GM15510 (cell line): ENCODE data around the gene DDHD1.

ENCODE experiments used
- POLR2A ChIP-seq: IDR thresholded peaks from 3 replicates; pipeline ENCODE4 v1.6.1; 2011; ENCODE audit warnings: borderline replicate concordance; ENCODE audit not compliant: insufficient read length; ENCODE audit errors: extremely low read depth

DDHD1 gene

GRCh38 chr14:53152887-53153701 lies at the start of gene DDHD1:
Gene DDHD1 (minus strand): TSS chr14:53153323. CDS start chr14:53153098, 225 bp downstream.
- TF ChIP-seq POLR2A: peak; percentile 81

DNA sequence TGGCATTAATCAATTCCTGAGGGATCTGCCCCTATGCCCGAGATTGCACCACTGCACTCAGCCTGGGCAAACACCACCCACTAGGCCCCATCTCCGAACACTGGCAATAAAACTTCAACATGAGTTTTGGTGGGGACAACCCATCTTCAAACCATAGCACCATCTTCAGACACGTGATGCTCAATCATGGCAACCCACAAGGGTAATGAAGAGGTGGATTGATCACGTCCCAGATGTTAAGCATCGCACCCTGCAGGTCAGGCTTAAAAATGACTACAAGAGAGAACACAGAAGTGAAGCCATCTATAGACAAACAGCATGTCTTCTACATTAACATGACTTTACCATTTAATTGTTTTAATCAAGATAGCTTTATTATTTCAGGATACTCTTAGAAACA lies 42.8 kb upstream of the DDHD1 start:
- TF ChIP-seq POLR2A: no peak

- TF ChIP-seq POLR2A: no peak
These were observed 40.1 kb upstream of the DDHD1 start for GRCh38 chr14:53193193-53193592.

DNA sequence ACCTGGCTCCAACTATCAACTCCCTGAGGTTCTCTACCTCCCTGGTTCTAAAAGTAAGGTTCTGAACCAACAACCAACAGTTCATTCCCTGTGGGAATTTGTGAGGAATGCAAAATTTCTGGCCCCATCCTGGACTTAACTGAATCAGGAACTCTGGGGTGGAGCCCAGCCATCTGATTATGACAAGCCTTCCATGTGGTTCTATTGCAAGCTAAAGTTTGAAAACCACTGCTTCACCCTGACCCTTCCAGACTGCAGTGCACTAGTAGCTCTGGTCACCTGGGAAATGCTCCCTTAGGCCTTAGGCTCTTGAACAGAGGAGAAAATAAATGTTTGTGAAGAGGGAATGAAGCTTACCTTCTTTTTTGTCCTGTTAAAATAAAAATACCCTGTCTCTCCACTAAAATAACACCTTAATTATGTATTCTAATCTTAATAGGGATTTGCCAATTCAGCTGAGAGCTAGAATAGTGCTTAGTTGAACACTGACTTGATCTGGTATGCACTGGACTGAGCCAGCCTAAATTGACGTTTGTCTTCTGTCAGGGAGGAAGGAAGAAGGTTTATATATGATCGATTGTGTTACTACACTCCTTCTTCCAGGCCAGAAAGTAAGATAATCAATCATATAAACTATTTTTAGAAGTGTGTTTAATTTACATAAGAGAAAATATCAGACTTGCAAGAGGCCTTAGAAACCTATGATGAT lies 39.1 kb upstream of the DDHD1 start:
- no peak for TF ChIP-seq POLR2A

- no peak for TF ChIP-seq POLR2A
These were observed 37.8 kb upstream of the DDHD1 start for GRCh38 chr14:53190938-53191337.

- TF ChIP-seq POLR2A: no peak
These were observed 34.9 kb upstream of the DDHD1 start for GRCh38 chr14:53187921-53188463.

DNA sequence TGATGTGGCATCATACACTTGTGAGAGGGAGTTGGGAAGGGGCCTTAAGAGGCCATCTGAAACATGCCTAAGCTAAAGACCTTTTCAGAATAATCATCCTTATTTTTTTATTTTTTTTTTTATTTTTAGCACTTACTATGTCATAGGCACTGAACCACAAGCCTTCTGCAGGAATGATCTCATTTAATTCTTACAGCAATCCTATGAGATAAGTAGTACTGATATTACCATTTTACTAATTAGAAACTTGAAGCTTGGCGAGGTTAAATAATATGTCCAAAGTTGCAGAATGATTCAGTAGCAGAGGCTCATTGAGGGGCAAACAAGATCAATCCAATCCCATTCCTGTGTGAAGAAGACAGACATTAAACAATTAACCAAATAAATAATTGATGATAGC lies 33.4 kb upstream of the DDHD1 start:
- no peak for TF ChIP-seq POLR2A

DNA sequence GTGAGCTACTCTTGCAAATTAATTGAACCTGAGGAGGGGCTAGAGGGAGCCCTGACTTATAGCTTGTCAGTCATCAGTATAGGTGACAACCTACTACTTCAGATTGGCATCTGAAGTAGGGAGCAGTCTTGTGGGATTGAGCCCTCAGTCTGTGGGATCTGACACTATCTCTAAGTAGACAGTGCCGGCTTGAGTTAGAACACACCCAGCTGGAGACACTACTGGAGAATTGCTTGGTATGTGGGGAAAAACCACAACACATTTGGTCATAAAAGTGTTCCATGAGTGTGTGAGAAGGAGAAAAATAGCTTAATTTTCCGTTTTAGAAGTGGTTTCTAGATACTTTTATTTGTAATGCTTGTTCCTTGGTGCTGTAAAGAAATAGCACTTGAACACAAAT lies 30.5 kb upstream of the DDHD1 start:
- no peak for TF ChIP-seq POLR2A

DNA sequence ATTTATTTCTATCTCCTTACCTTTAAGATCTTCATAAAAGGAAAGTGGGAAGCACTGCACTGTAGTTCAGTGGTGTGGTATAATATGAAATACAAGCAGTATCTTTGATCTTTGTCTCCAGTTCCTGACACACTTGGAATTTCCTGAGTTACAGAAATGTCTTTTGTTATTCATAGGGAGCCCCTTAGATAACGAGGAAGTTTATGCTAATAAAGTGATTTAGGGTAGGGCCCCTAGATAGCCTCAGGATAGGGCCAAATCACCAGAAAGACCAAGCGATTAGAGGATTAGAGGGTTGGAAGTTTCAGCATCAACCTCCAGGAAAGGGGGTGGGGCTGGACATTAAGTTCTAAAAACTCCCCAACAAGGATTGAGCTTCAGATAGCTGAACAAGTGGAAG lies 29.9 kb upstream of the DDHD1 start:
- TF ChIP-seq POLR2A: no peak

- TF ChIP-seq POLR2A: no peak
These were observed 27.4 kb upstream of the DDHD1 start for GRCh38 chr14:53180272-53181221.

DNA sequence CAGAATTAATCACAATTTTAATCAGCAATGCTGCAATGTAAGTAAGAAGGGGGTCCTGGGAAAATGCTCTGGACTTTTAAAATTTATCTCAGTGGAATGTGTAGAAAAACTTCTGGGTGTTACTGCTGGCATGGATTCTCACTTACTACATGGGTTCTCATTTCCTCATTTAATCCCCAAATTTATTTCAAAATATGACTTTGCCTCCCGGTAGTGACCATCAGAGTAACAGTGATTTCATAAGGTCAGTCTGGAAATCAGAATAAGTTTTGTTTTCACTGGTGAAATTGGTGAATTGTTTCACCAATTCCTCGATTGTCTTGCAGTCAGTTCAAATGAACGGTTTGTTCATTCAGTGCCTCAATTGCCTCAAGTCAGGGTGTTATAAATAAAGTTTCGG lies 22.3 kb upstream of the DDHD1 start:
- TF ChIP-seq POLR2A: no peak

DNA sequence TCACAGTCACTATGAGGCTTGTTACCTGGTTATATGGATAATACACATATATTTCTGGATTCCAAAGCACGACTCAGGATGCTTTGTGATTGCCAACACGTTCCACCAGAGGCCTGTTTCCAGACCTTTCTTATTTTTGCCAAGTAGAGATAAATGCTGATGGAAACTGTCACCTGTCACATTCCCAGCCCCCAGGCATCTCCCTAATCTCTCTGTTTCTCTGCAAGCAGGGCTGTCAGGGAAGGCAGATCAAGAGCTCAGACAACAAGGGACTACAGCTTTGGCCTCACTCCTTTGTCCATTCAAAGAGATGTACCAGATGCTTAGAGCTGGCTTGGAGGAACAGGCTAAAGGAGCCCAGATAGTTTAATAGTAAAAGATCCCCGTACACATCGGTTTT lies 21.8 kb upstream of the DDHD1 start:
- no peak for TF ChIP-seq POLR2A

DNA sequence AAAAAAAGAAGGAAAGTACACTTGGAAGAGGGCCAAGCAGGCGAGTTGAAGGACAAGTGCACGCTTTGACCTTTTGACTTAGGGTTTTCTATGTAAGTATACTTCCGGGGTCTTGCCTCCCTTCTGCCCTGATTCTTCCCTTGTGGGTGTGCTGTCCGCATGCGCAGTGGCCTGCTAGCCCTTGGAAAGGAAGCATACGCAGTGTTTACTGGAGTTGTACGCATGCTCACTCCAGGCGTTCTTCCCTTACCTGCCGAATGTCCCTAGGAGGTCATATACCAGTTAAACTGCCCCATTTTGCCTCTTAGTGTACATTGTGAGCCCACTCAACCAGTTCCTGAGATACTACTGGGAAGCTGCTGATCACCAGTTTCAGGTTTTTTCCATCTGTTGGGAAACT lies 15.7 kb upstream of the DDHD1 start:
- TF ChIP-seq POLR2A: no peak

GRCh38 chr14:53167602-53168328 lies 14.6 kb upstream of the DDHD1 start:
- TF ChIP-seq POLR2A: no peak
